HepG2 (cell line): ENCODE measurements around the gene SEMA3B. TPM values are rescaled to one million over a fixed set of nuclear protein-coding genes. Genes with fewer than 3 reads are reported as not detected.
A peak's percentile ranks its signal among the peaks of the same experiment; 100 is the strongest.

Experiments used
- BCL6 ChIP-seq: IDR thresholded peaks from 2 replicates; pipeline ENCODE4 v1.6.1; 2016; ENCODE audit warnings: missing genetic modification reagents, missing compliant biosample characterization
- KLF6 ChIP-seq: IDR thresholded peaks from 2 replicates; pipeline ENCODE4 v1.8.0; 2016; ENCODE audit warnings: missing biosample characterization, missing genetic modification reagents
- MEF2D ChIP-seq: sonication (generic); formaldehyde crosslinking; IDR thresholded peaks from 2 replicates; pipeline ENCODE4 v1.5.1; 2020; ENCODE audit warnings: mild to moderate bottlenecking, missing genetic modification reagents
- MXD4 ChIP-seq: IDR thresholded peaks from 2 replicates; pipeline ENCODE4 v1.6.1; 2016; ENCODE audit warnings: mild to moderate bottlenecking, missing biosample characterization, missing genetic modification reagents
- POGK ChIP-seq: sonication (generic); formaldehyde crosslinking; conservative IDR thresholded peaks from 2 replicates; pipeline ENCODE4 v1.8.0; 2022; ENCODE audit warnings: mild to moderate bottlenecking, moderate library complexity, missing genetic modification reagents
- SIN3B ChIP-seq: fragments of 150-350 bp; IDR thresholded peaks from 2 replicates; pipeline ENCODE4 v1.6.1; 2014; ENCODE audit warnings: low read length
- SMAD9 ChIP-seq: sonication (generic); formaldehyde crosslinking; IDR thresholded peaks from 2 replicates; pipeline ENCODE4 v1.5.1; 2020; ENCODE audit warnings: mild to moderate bottlenecking, missing genetic modification reagents
- TFAP4 ChIP-seq: sonication (generic); IDR thresholded peaks from 2 replicates; pipeline ENCODE4 v1.6.1; 2016; ENCODE audit warnings: low read depth, borderline replicate concordance
- ZFP90 ChIP-seq: sonication (generic); formaldehyde crosslinking; IDR thresholded peaks from 2 replicates; pipeline ENCODE4 v1.8.0; 2022; ENCODE audit warnings: missing genetic modification reagents, mild to moderate bottlenecking, inconsistent platforms, borderline replicate concordance
- ZNF382 ChIP-seq: sonication (generic); formaldehyde crosslinking; IDR thresholded peaks from 2 replicates; pipeline ENCODE4 v1.5.0; 2020; ENCODE audit warnings: missing genetic modification reagents, mild to moderate bottlenecking, borderline replicate concordance
- ZNF687 ChIP-seq: sonication (generic); formaldehyde crosslinking; IDR thresholded peaks from 2 replicates; pipeline ENCODE4 v1.5.1; 2020; ENCODE audit warnings: mild to moderate bottlenecking, missing genetic modification reagents, moderate library complexity
- ZNF724P ChIP-seq: sonication (generic); formaldehyde crosslinking; IDR thresholded peaks from 2 replicates; pipeline ENCODE4 v1.8.0; 2022; ENCODE audit warnings: missing genetic modification reagents, borderline replicate concordance
- polyA plus RNA-seq, 8 experiments: library from polyadenylated mRNA; depleted of rRNA in 3 of 8; stranded (reverse) in 7 of 8; unstranded in 1 of 8; fragments of >200 nt; fragmentation: Illumina TruSeq in 4 of 8; extraction: Trizol in 4 of 8; gene quantifications; 2 replicates each; pipeline versions ENCODE4 v1.2.1 to v1.2.3, GENCODE V29; 2011 to 2016; ENCODE audit warnings: low read depth in 4 of 8, missing spikeins in 1 of 8, mixed read lengths in 1 of 8; ENCODE audit not compliant: insufficient read depth in 1 of 8
- total RNA-seq, 5 experiments: library from RNA; depleted of rRNA; stranded (reverse); fragments of >200 nt; fragmentation: Illumina TruSeq; extraction: Trizol; gene quantifications; 2 replicates each; pipeline ENCODE4 v1.2.3, GENCODE V29; 2016; ENCODE audit warnings: low read depth in 1 of 5
- TF ChIP-seq, protein P1 (sequence below): IDR thresholded peaks from 2 replicates; pipeline ENCODE4 v1.6.1; 2016; ENCODE audit warnings: missing compliant biosample characterization, missing genetic modification reagents, borderline replicate concordance
- TF ChIP-seq, protein P2 (sequence below): conservative IDR thresholded peaks from 2 replicates; pipeline ENCODE4 v1.6.1; 2018; ENCODE audit warnings: missing genetic modification reagents
- TF ChIP-seq, protein P3 (sequence below): sonication (generic); formaldehyde crosslinking; IDR thresholded peaks from 2 replicates; pipeline ENCODE4 v1.5.0; 2020; ENCODE audit warnings: mild to moderate bottlenecking, missing genetic modification reagents, moderate library complexity

The SEMA3B gene
- total and polyA plus RNA-seq, 2 of the 13 experiments (the other 11 are each of a cell fraction or from before 2014, with no cell fraction given) = 93.2 to 158 TPM

- TF ChIP-seq ZFP90 (CRISPR knock-in tag) = peak; percentile 49; the same call in 1 of the 2 replicates
- 0 out of 2 replicates have a peak, but pooled peaks have one; percentile 41 for TF ChIP-seq KLF6 (CRISPR knock-in tag)
- TF ChIP-seq, protein P1, sequence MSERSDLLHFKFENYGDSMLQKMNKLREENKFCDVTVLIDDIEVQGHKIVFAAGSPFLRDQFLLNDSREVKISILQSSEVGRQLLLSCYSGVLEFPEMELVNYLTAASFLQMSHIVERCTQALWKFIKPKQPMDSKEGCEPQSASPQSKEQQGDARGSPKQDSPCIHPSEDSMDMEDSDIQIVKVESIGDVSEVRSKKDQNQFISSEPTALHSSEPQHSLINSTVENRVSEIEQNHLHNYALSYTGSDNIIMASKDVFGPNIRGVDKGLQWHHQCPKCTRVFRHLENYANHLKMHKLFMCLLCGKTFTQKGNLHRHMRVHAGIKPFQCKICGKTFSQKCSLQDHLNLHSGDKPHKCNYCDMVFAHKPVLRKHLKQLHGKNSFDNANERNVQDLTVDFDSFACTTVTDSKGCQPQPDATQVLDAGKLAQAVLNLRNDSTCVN (CRISPR knock-in tag) = peak; percentile 48; the same call in 1 of the 2 replicates
- TF ChIP-seq MEF2D = 0 out of 2 replicates have a peak, but pooled peaks have one; percentile 54
- TF ChIP-seq POGK (CRISPR knock-in tag) = no peak
- TF ChIP-seq, protein P2, sequence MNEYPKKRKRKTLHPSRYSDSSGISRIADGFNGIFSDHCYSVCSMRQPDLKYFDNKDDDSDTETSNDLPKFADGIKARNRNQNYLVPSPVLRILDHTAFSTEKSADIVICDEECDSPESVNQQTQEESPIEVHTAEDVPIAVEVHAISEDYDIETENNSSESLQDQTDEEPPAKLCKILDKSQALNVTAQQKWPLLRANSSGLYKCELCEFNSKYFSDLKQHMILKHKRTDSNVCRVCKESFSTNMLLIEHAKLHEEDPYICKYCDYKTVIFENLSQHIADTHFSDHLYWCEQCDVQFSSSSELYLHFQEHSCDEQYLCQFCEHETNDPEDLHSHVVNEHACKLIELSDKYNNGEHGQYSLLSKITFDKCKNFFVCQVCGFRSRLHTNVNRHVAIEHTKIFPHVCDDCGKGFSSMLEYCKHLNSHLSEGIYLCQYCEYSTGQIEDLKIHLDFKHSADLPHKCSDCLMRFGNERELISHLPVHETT (CRISPR knock-in tag) = no peak
- 0 out of 2 replicates have a peak, but pooled peaks have one; percentile 9 for TF ChIP-seq TFAP4
- TF ChIP-seq SIN3B = no peak
- peak; percentile 37; the same call in 1 of the 2 replicates for TF ChIP-seq BCL6 (CRISPR knock-in tag)
- 0 out of 2 replicates have a peak, but pooled peaks have one; percentile 25 for TF ChIP-seq MXD4 (CRISPR knock-in tag)
- TF ChIP-seq ZNF724P (CRISPR knock-in tag) = no peak
- TF ChIP-seq SMAD9 = no peak
- TF ChIP-seq, protein P3, sequence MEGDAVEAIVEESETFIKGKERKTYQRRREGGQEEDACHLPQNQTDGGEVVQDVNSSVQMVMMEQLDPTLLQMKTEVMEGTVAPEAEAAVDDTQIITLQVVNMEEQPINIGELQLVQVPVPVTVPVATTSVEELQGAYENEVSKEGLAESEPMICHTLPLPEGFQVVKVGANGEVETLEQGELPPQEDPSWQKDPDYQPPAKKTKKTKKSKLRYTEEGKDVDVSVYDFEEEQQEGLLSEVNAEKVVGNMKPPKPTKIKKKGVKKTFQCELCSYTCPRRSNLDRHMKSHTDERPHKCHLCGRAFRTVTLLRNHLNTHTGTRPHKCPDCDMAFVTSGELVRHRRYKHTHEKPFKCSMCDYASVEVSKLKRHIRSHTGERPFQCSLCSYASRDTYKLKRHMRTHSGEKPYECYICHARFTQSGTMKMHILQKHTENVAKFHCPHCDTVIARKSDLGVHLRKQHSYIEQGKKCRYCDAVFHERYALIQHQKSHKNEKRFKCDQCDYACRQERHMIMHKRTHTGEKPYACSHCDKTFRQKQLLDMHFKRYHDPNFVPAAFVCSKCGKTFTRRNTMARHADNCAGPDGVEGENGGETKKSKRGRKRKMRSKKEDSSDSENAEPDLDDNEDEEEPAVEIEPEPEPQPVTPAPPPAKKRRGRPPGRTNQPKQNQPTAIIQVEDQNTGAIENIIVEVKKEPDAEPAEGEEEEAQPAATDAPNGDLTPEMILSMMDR (CRISPR knock-in tag) = peak; percentile 98
- TF ChIP-seq ZNF382 (CRISPR knock-in tag) = no peak
- TF ChIP-seq ZNF687 (CRISPR knock-in tag) = peak; percentile 81
These were observed 23.0 kb upstream of the SEMA3B start (continued) for GRCh38 chr3:50245831-50246516.
